HG03521 (cell line): ENCODE measurements around the gene HES4.
A peak's percentile ranks its signal among the peaks of the same experiment; 100 is the strongest.

ENCODE experiments used
- ATAC-seq: cut with Tn5 transposase; IDR thresholded peaks from one replicate; pipeline ENCODE4 v1.9.1; 2021; ENCODE audit warnings: mild to moderate bottlenecking, moderate library complexity; ENCODE audit not compliant: unreplicated experiment

The HES4 gene, protein sequence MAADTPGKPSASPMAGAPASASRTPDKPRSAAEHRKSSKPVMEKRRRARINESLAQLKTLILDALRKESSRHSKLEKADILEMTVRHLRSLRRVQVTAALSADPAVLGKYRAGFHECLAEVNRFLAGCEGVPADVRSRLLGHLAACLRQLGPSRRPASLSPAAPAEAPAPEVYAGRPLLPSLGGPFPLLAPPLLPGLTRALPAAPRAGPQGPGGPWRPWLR

DNA sequence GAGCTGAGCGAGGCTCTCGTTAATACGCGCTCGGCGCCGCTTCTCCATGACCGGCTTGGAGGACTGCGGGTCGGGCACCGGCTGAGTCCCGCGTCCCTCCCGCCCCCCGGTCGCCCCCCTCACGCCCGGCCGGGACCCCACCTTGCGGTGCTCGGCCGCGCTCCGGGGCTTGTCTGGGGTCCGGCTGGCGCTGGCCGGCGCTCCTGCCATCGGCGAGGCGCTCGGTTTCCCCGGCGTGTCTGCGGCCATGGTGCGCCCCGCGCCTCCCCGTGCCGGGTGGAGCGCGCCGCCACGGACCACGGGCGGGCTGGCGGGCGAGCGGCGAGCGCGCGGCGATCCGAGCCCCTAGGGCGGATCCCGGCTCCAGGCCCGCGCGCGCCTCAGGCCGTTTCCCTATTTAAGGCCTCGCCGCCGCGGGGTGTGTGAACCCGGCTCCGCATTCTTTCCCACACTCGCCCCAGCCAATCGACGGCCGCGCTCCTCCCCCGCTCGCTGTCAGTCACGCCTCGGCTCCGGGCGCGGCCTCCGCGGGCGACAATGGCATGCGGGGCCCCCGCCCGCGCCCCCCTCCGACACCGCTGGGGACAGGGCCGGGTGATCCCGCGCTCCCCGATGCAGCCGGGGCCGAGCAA is at the start of gene HES4:
Gene HES4, minus strand, starts transcription at position 373 of the 632 bp plus-strand sequence. Its CDS starts 124 bp downstream, at position 249.
- ATAC-seq, result no peak

DNA sequence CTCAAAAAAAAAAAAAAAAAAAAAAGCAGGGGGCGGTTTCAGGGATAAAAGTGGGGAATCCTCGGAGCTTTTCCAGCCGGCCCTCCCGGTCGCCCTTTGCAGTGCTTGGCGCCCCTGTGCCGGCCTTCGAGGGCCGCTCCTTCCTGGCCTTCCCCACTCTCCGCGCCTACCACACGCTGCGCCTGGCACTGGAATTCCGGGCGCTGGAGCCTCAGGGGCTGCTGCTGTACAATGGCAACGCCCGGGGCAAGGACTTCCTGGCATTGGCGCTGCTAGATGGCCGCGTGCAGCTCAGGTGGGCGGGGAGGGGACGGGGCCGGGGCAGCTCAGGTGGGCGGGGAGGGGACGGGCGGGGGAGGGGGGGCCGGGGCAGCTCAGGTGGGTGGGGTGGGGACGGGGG is 48.9 kb upstream of the HES4 start:
- ATAC-seq, result no peak

DNA sequence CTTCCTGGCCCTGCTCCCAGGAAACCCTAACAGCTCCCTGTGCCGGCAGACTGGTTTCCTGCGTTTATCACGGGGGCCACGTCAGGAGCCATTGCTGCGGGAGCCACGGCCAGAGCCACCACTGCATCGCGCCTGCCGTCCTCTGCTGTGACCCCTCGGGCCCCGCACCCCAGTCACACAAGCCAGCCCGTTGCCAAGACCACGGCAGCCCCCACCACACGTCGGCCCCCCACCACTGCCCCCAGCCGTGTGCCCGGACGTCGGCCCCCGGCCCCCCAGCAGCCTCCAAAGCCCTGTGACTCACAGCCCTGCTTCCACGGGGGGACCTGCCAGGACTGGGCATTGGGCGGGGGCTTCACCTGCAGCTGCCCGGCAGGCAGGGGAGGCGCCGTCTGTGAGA is 48.1 kb upstream of the HES4 start:
- no peak for ATAC-seq

DNA sequence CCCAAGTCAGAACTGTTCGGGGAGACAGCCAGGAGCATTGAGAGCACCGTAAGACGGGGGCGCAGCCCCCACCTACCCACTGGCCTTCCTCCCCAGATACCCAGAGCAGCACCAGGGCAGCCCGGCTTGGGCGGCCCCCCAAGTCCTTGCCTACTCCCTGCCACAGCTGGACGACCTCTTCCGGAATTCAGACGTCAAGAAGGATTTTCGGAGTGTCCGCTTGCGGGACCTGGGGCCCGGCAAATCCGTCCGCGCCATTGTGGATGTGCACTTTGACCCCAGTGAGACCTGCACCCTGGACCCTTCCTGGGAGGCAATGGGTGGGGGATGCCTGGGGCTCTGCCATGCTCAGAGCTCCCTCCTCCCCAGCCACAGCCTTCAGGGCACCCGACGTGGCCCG is 47.5 kb upstream of the HES4 start:
- ATAC-seq, result no peak

DNA sequence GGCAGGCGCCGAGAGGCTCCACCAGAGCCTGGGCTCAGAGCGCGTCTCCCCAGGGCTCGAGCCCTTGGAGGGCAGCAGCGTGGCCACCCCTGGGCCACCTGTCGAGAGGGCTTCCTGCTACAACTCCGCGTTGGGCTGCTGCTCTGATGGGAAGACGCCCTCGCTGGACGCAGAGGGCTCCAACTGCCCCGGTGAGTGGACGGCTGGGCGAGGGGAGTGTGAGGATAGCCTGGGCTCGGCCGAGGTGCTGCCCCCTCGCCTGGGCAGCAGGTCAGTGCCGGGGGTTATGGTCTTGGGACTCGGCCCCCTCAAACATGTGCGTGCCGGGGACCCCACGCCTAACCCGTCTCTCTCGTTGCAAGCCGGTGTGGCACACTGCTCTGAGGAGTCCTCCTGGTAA is 46.9 kb upstream of the HES4 start:
- ATAC-seq, result no peak

DNA sequence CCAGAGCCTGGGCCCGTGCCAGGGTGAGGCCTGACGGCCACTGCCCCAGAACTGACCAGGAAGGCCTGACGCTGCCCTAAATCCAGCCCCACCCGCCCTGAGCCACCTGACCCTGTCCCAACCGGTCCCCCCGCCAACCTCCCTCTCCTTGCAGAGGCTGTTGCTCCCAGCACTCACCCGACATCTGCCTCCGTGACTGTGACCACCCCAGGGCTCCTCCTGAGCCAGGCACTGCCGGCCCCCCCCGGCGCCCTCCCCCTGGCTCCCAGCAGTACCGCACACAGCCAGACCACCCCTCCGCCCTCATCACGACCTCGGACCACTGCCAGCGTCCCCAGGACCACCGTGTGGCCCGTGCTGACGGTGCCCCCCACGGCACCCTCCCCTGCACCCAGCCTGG is 46.3 kb upstream of the HES4 start:
- ATAC-seq, result no peak

DNA sequence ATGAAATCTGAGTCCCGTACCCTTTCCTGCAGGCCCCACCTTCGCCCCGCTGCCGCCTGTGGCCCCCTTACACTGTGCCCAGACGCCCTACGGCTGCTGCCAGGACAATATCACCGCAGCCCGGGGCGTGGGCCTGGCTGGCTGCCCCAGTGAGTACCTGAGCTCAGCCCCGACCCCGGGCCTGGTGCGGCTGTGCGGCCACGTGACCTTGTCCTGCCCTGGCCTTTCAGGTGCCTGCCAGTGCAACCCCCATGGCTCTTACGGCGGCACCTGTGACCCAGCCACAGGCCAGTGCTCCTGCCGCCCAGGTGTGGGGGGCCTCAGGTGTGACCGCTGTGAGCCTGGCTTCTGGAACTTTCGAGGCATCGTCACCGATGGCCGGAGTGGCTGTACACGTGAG is 45.2 kb upstream of the HES4 start:
- no peak for ATAC-seq

DNA sequence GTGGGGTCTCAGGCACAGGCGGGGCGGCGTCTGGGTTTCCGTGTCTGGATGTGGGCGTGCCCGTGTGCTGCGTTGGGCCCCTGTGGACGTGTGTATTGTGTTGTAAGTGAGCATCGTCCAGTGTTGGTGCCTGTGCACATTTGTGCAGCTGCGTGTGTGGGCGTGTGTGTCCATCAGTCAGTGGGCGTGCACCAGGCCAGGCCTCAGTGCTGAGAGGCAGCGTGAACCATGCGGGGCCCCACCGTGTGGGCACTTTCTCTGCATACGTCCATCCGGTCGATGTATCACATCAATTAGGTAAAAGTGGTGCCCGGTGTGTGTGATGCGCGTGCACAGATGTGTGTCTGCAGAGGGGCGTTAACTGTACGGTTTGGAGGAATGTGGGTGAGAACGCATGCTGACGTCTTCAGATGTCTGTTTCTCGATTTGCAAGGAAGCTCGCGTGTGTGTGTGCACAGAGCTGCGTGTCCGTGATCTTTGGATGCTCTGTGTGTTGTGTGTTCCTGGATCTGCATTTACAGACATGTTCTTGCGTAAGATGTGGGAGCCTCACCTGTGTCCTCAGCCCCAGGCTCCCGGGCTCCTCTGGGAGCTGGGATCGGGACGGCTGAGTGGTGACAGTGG is 44.7 kb upstream of the HES4 start:
- no peak for ATAC-seq

DNA sequence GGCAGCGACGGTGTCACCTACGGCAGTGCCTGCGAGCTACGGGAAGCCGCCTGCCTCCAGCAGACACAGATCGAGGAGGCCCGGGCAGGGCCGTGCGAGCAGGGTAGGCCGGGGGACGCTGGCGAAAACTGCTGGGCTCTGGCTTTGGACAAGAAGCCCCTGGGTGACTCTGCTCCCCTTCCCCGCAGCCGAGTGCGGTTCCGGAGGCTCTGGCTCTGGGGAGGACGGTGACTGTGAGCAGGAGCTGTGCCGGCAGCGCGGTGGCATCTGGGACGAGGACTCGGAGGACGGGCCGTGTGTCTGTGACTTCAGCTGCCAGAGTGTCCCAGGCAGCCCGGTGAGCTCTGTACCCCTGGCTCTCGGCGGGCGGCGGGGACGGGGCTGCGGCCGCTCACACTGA is 44.0 kb upstream of the HES4 start:
- ATAC-seq, result no peak

DNA sequence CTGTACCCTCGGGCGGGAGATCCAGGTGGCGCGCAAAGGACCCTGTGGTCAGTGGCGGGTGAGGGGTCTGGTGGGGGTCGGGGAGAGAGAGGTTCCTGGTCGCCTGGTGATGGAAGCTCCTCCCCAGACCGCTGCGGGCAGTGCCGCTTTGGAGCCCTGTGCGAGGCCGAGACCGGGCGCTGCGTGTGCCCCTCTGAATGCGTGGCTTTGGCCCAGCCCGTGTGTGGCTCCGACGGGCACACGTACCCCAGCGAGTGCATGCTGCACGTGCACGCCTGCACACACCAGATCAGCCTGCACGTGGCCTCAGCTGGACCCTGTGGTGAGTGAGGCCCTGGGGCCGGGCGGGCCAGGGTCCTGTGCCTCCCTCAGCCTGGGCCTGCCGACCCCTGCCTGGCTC is 43.5 kb upstream of the HES4 start:
- ATAC-seq, result no peak

DNA sequence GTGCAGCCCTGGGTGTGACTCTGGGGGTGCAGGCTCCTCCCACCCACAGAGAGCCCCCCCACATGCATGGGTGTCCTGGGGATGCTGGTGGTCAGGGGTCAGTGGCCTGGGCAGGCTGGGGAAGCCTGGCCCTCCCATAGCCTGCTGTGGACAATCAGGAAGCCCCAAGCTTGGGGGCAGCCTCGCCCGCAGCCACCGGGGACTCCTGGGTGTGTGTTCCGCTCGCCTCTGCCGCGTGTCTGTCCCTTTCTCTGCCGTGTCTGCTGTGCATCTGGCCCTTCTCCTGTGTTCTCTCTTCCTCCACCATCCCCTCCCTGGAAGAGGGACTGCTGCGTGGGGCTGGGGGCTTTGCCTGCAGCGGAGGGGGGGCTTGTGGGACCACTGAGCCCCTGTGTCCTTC is 42.9 kb upstream of the HES4 start:
- no peak for ATAC-seq

DNA sequence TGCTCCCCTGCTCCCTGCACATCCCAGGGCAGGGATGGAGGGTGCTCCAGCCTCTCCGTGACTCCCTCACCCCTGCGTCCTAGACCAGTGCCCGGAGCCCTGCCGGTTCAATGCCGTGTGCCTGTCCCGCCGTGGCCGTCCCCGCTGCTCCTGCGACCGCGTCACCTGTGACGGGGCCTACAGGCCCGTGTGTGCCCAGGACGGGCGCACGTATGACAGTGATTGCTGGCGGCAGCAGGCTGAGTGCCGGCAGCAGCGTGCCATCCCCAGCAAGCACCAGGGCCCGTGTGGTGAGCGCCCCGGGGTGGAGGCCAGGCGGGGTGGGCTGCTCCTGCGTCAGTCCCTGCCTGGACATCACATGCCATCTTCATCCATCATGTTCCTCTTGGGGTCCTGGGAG is 42.0 kb upstream of the HES4 start:
- no peak for ATAC-seq

DNA sequence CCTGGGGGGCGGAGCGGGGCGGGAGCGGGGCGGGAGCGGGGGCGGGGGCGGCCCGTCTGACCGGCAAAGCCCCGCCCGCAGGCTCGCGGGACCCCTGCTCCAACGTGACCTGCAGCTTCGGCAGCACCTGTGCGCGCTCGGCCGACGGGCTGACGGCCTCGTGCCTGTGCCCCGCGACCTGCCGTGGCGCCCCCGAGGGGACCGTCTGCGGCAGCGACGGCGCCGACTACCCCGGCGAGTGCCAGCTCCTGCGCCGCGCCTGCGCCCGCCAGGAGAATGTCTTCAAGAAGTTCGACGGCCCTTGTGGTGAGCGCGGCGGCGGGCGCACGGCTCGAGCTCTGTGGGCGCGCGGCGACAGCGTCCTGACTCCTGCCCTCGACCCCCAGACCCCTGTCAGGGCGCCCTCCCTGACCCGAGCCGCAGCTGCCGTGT is 41.2 kb upstream of the HES4 start:
- ATAC-seq, result no peak

DNA sequence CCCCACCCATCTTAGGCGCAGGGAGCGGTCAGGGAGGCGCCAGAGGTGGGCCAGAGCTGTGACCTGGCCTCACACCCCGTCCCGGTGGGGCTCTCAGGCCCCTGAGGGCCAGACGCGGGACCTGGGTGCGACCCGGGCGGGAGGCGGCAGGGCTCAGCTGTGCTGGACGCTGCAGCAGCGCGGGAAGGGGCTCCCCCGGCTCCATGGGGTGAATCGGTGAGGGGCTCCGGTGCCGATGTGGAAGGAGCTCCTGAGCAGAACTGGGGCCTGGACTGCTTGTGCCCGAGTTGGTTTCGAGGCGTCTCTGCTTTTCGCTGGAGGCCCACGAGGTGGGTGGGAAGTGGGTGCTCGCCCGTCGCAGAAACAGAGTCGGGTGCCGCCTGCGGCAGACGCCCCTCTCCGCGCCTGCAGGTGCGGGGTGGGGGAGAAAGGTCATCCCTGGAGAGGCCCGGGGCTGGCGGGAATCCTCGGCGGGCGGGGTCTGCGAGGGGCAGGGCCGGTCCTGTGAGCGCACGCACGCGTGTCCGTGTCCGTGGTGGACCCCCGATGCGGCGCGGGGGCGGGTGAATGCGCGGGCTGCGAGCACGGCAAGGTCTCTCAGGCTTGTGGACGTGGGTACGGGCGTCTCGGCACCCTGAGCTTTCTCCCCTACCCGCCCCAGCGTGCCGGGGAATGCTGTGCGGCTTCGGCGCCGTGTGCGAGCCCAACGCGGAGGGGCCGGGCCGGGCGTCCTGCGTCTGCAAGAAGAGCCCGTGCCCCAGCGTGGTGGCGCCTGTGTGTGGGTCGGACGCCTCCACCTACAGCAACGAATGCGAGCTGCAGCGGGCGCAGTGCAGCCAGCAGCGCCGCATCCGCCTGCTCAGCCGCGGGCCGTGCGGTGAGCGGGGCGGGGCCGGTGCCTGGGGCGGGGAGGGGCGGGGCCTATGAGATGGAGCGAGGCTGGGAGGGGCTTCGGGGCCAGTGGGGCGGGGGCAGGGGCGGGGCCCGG is 40.4 kb upstream of the HES4 start:
- no peak for ATAC-seq

DNA sequence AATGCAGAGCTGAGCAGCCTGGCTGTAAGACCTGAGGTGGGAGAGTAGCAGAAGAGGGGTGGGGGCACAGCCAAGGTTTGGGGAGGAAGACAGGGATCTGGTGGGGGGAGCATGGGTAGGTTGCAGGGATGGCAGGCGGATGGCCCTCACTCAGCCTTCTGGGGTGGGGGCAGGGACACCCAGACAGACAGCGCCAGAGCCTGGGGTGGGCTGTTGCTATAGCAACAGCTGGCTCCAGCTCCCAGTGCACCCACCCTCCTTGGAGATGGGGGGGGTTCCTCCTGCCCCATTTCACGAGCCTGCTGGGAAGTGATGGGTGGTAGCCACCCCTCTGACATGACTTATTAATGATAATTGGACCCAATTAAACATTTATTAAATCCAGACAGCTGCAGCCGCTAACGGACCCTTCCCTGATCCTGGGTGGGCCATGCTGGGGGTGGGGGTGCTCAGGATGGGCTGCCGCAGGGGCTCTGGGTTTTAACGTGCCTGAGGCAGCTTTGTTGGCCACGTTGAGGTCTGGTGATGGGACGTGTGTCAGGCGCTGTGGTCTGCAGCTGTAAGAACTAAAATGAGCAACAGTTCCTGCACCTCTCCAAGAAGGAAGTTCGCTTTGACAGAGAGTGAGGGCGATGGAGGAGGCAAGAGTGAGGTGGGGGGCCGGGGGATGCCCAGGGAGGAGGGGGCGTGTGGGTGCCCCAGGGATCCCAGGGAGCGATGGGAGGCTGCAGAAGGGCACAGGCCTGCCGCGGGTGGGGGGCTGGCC is 39.4 kb upstream of the HES4 start:
- ATAC-seq, result no peak

DNA sequence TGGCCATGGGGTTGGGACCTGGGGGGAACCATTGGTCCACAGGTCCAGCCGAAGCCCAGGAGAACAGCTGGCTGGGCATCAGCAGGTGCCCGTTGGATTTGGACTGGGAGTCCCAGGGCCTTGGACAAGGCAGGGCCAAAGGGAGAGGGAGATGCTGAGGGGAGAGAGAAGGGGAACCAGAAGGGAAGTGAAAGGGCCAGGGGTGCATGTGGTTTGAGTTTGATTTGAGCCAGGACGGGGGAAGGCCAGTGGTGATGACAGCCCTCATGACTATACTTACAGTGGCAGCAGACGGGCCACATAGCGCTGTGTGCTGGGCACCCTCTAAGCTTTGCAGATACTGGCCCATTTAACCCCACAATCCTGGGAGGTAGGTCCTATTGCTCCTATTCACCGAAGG is 38.8 kb upstream of the HES4 start:
- peak; percentile 39 for ATAC-seq

DNA sequence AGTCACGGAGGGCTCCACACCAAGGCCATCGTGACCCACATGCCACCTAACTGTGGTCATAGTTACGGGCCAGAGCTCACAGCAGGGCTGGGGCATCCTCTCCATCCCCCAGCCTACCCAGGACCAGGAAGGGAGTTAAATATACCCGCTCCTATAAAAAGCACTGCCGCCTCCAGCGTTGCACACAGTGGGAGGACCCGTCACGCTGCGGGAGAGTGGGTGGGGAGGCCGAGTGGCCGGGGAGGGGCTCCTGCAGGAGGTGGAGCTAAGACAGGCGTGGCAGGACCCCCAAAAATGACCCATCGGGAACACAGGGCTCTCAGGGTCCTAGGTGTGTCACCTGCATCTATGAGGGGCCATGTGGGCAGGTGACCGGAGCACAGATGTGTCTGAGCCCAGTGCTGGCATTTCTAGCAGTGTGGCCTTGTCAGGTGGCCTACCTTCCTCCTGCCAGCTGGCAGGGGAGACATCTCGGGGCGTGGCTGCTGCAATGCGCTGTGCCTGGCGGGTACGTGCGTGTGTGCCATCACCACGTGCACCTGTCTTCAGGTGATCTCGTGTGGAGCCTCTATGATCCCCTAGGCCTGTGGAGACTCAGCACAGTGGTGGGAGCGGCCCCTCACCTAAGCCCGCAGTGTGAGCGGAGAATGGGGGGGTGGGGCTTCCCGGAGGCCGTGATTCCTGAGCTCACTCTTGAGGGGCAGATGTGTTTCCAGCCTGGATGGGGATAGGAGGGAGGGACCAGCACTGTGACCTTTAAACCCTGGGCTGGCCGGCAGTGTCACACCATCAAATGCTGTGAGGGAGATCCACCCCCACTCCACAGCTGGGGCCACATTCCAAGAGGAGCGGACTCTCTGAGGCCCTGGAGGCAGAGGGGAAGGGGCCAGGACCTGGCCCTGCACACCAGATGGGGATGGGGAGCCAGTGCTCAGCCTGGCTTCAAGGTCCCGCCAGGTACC is 37.8 kb upstream of the HES4 start:
- no peak for ATAC-seq

DNA sequence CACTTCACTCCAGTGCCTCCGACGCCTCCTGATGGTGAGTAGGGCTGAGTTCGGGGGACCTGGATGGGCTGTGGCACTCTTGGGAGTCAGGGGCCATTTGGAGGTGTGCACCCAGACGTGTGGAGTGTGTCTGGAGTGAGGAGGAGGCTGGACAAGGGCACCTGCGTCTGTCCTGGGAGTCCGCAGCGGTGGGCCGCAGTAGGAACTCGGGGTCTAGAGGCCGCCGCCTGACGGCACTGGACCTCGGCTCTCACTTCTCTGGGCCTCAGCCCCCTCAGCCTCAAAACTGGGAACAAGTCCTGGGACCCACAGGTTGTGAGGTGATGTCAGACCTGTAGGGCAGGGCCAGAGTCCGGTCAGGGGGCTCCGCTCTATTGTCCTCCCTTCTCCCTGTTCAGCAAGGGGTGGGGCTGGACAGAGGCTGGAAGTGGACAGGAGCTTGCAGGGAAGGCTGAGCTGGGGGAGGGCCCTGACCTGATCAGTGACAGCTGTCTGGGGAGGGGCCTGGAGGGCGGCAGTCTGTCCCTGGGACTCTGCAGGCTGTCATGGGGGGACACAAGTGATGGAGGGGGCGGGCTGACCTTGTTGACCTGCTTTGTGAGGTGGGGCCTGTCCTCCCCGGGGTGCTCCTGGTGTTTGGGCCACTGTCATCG is 35.5 kb upstream of the HES4 start:
- ATAC-seq, result no peak

DNA sequence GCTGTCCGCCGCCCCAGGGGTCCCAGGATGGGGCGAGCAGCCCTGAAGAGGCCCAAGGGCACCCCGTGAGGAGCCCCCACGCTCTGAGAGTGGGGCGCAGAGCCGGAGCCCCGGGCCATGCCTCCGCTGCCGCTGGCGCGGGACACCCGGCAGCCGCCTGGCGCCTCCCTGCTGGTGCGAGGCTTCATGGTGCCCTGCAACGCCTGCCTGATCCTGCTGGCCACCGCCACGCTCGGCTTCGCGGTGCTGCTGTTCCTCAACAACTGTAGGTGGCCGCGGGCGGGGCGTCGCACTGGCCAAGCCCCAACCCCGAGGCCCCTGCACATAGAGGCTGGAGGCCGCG is 34.5 kb upstream of the HES4 start:
- no peak for ATAC-seq
